Upper lobe of right lung (tissue), 1 donor: ENCODE data around the gene TRMT2A. TPM values are rescaled to one million over a fixed set of nuclear protein-coding genes. Genes with fewer than 3 reads are reported as not detected.
"Not testable (repeated sequence)": the region's sequence is repeated elsewhere in the genome, so short reads cannot be mapped to it uniquely, and the experiment has no call there.

ENCODE experiments used
- ATAC-seq: fragments of 200-7000 bp; cut with Tn5 transposase; one replicate; pipeline ENCODE4 v1.9.1; 2020; ENCODE audit warnings: mild to moderate bottlenecking, moderate library complexity
- DNase-seq: peaks from one replicate; pipeline ENCODE4 v3.0.0-alpha.2; 2020
- H3K27ac ChIP-seq: fragments of 200-600 bp; one replicate; pipeline ENCODE4 v1.8.0; 2022
- H3K27me3 ChIP-seq: fragments of 200-600 bp; one replicate; pipeline ENCODE4 v1.8.0; 2022; ENCODE audit warnings: mild to moderate bottlenecking
- H3K36me3 ChIP-seq: fragments of 200-600 bp; one replicate; pipeline ENCODE4 v1.8.0; 2022
- H3K4me1 ChIP-seq: fragments of 200-600 bp; one replicate; pipeline ENCODE4 v1.8.0; 2022
- H3K4me3 ChIP-seq: fragments of 200-600 bp; one replicate; pipeline ENCODE4 v1.8.0; 2022; ENCODE audit warnings: mild to moderate bottlenecking
- H3K9me3 ChIP-seq: fragments of 200-600 bp; one replicate; pipeline ENCODE4 v1.8.0; 2022
- CTCF ChIP-seq: fragments of 200-600 bp; IDR thresholded peaks from one replicate; pipeline ENCODE4 v1.8.0; 2022; ENCODE audit warnings: antibody characterized with exemption
- intact Hi-C: fragments of 100-400 bp; cut with DNase I; formaldehyde crosslinking; loops from one replicate; pipeline ENCODE4 v1.11.0; 2022
- total RNA-seq: library from RNA; stranded (reverse); fragmentation: NEBNext Ultra II Directional; extraction: Animal tissue kit (Norgen Biotek cat#: 25700); gene quantifications from one replicate; pipeline ENCODE4 v1.2.1, GENCODE V29; 2021
- donor health status: DM: no; HTN: yes; CAD: no; lungs with severe emphysema.

The TRMT2A gene
- total RNA-seq, 1 donor from 2014 or later, result 53.8 TPM

DNA sequence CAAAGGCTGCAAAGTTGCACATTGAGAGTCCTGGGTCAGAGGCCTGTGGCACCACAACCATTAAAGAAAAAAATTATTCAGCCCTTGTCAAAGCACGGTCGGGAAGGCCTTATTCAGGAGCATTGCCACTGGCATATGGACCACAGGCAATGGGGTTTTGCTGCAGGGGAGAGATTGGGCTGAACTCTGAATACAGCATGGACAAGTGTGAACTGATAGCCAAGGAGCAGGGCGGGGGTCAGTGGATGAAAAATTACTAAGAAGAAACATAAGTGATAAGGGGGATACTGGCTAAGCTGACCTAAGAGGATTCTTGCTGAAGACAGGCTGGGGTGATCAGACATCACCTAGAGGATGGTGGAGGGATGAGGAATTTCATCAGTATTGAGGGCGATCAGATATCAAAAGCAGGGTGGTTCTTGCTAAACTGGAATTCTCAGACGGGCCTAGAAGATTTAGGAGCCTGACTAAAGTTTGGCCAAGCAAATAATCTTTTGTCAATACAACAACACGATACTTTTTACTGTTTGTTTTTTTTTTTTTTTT is 40.3 kb downstream of the TRMT2A start:
- ATAC-seq (no peak), DNase-seq (no peak)
- Histone ChIP-seq H3K27me3 (no peaks in the 10 kb centered on the region), H3K36me3 (no peaks in the 10 kb centered on the region), H3K4me1 (peaks cover 9% of the 10 kb centered on the region), H3K27ac (no peak overlapping the region), H3K9me3 (no peaks in the 10 kb centered on the region), H3K4me3 (no peak overlapping the region)
- intact Hi-C loops, result no loop called here
- no peak for TF ChIP-seq CTCF

- ATAC-seq, result no peak
- no peaks in the 10 kb centered on the region for H3K27me3 ChIP-seq
- H3K4me3 ChIP-seq, result no peak overlapping the region
- H3K4me1 ChIP-seq, result no peaks in the 10 kb centered on the region
- H3K36me3 ChIP-seq, result no peaks in the 10 kb centered on the region
- H3K9me3 ChIP-seq, result no peaks in the 10 kb centered on the region
- intact Hi-C loops, result no loop called here
- DNase-seq, result no peak
- no peak for TF ChIP-seq CTCF
- no peak overlapping the region for H3K27ac ChIP-seq
Observed at GRCh38 chr22:20071524-20071972, 45.5 kb downstream of the TRMT2A start.

DNA sequence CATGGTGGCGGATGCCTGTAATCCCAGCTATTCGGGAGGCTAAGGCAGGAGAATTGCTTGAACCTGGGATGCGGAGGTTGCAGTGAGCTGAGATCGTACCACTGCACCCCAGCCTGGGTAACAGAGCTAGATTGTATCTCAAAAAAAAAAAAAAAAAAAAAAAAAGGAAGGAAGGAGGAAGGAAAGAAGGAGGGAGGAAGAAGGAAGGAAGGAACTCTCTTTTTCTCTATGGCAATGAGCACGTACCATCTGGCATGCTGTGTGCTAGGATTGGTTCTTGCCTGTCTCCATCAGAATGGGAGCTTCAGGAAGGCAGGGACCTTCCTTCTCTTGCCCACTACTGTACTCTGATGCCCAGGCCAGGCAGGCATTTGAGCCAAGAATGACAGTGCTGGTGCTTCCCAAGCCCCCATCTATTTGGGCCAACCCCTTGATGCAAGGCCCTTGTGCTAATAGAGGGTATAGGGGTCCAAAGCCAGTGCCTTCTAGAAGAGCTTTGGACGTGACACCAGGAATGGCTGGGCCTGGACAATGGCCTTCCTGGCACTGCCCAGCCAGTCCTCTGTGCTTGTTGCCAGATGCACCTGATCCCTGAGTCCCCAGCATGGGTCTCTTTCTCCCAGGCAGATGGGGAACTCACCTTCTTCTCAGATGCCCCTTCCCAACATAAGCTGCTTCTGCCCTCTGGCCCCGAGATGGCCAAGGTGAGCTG is 47.5 kb downstream of the TRMT2A start:
- intact Hi-C loops, result no loop called here
- DNase-seq, result no peak

GRCh38 chr22:20068640-20069039 is 48.4 kb downstream of the TRMT2A start:
- no peaks in the 10 kb centered on the region for H3K27me3 ChIP-seq
- TF ChIP-seq CTCF, result no peak
- no peaks in the 10 kb centered on the region for H3K9me3 ChIP-seq
- no peak for DNase-seq
- H3K4me3 ChIP-seq, result no peak overlapping the region
- H3K4me1 ChIP-seq, result no peaks in the 10 kb centered on the region
- H3K27ac ChIP-seq, result no peak overlapping the region
- intact Hi-C loops, result no loop called here
- ATAC-seq, result no peak
- peaks cover 14% of the 10 kb centered on the region for H3K36me3 ChIP-seq

More for the DNA sequence above, 47.5 kb downstream of the TRMT2A start:
- Histone ChIP-seq H3K36me3 (peaks cover 6% of the 10 kb centered on the region), H3K27ac (no peak overlapping the region), H3K27me3 (no peaks in the 10 kb centered on the region), H3K4me3 (no peak overlapping the region), H3K4me1 (no peaks in the 10 kb centered on the region), H3K9me3 (no peaks in the 10 kb centered on the region)
- no peak for ATAC-seq
- TF ChIP-seq CTCF, result no peak

- not testable (repeated sequence) for H3K4me3 ChIP-seq
Observed at GRCh38 chr22:20067384-20067682, 49.7 kb downstream of the TRMT2A start.

GRCh38 chr22:20066617-20067383 is 50.2 kb downstream of the TRMT2A start:
- H3K27ac ChIP-seq, result no peak overlapping the region
- no peak for ATAC-seq
- intact Hi-C loops, result no loop called here
- TF ChIP-seq CTCF, result no peak
- DNase-seq, result no peak
- H3K27me3 ChIP-seq, result no peaks in the 10 kb centered on the region
- H3K9me3 ChIP-seq, result no peaks in the 10 kb centered on the region
- H3K4me1 ChIP-seq, result no peaks in the 10 kb centered on the region
- no peak overlapping the region for H3K4me3 ChIP-seq
- H3K36me3 ChIP-seq, result peaks cover 33% of the 10 kb centered on the region

More at GRCh38 chr22:20067384-20067682, 49.7 kb downstream of the TRMT2A start:
- H3K36me3 ChIP-seq, result peaks cover 27% of the 10 kb centered on the region
- ATAC-seq, H3K27me3 ChIP-seq, DNase-seq, H3K27ac ChIP-seq, H3K4me1 ChIP-seq, intact Hi-C loops, H3K9me3 ChIP-seq: not testable (repeated sequence)
